ENCODE data around the gene CYBC1. TPM values are rescaled to one million over a fixed set of nuclear protein-coding genes. Genes with fewer than 3 reads are reported as not detected.

CYBC1 gene
- total and polyA plus RNA-seq, 2 of the 4 experiments (the other 2 are of a cell fraction), result 75.1 to 76.7 TPM

DNA sequence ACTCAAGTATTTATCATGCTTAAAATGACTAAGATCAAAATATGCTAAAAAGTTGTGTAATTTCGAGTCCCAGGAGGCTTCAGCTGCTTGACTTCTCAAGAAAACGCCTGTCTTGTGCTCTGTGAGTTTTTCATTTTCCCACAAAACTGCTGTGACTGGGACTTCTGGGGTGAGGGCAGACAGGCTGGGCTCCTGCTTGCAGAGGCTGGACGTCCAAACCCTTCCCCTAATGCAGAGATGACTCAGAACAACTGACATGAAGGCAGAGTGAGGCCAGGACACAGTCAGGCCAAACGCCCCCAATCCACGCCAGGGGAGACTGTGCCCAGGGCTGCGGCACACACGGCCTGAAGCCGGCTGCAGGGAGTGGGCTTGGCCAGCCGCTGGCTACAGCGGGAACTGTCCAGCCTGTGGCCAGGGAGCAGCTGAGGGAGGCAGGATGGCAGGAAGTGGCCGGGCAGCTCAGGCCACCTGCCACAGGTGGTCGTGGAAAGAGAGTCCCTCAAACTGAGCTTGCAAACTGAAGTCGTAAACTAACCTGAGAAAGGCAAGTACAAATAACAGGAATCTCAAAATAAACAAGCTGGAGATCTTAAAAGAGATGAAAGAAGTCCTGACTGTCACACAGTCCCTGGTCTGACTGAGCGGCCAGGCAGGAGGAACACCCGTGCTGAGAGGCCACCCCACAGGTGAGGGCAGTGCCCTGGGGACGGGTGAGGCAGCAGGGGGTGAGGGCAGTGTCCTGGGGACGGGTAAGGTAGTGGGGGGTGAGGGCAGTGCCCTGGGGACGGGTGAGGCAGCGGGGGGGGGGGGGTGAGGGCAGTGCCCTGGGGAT lies 53.7 kb downstream of the CYBC1 start:
- Histone ChIP-seq H3K9me1 (ENCODE audit: insufficient read depth, low read length) (no peaks in the 10 kb centered on the region), H3K4me2 (ENCODE audit: low read depth, low read length) (no peak overlapping the region; the same call in 1 of the 2 replicates), H3K4me1 (ENCODE audit: control insufficient read depth, insufficient read depth, low read length) (peaks cover 12% of the 10 kb centered on the region), H3K56ac (ENCODE audit: extremely low read depth, insufficient read depth, low read length) (no peak overlapping the region), H2BK120ac (ENCODE audit: low read depth, low read length) (no peak overlapping the region), H4K8ac (ENCODE audit: low read depth in 2 of 2, low read length in 2 of 2) (no peak overlapping the region), H3K4ac (ENCODE audit: low read depth, low read length) (no peak overlapping the region), H3K36me3 (ENCODE audit: control insufficient read depth, insufficient read depth, low read length) (peaks cover 7% of the 10 kb centered on the region; the same call in 1 of the 2 replicates), H4K20me1 (ENCODE audit: insufficient read depth, low read length) (peaks cover 7% of the 10 kb centered on the region), H3K18ac (ENCODE audit: low read depth, low read length) (no peak overlapping the region), H3K9ac (ENCODE audit: low read depth, low read length) (no peak overlapping the region), H3K14ac (replicated peaks; ENCODE audit: low read depth, low read length) (no peak overlapping the region), H3K27ac (ENCODE audit: insufficient read depth, low read length) (no peak overlapping the region), H2BK5ac (ENCODE audit: low read depth, low read length, poor library complexity, severe bottlenecking) (no peak overlapping the region), H3K4me3 (ENCODE audit: insufficient read depth, low read depth, low read length) (no peak overlapping the region), H3K79me1 (ENCODE audit: low read depth in 1 of 2, low read length in 2 of 2) (no peaks in the 10 kb centered on the region), H2AK9ac (replicated peaks; ENCODE audit: low read depth, low read length, poor library complexity) (peak overlapping the region; percentile 19), H2AK5ac (ENCODE audit: low read depth, low read length) (peak overlapping the region; percentile 30; the same call in 1 of the 2 replicates), H4K91ac (ENCODE audit: insufficient read depth, low read depth, low read length) (no peak overlapping the region), H2BK15ac (ENCODE audit: low read depth, low read length) (no peak overlapping the region), H2BK20ac (ENCODE audit: low read depth, low read length) (no peak overlapping the region), H3K9me3 (ENCODE audit: control insufficient read depth, insufficient read depth, low read length) (no peaks in the 10 kb centered on the region), H3K27me3 (ENCODE audit: control insufficient read depth, insufficient read depth, low read length) (no peaks in the 10 kb centered on the region), H3K23ac (ENCODE audit: low read depth, low read length) (no peak overlapping the region), H4K5ac (ENCODE audit: low read depth, low read length) (no peak overlapping the region), H2AFZ (replicated peaks; ENCODE audit: low read length, poor library complexity) (no peak overlapping the region)
- POLR2A ChIA-PET (ENCODE audit: unreplicated experiment), result no interaction called here
- WGBS, 2 experiments (ENCODE audit: extremely low coverage in 2 of 2, insufficient read length in 1 of 2), result 70% methylated on average over 7 of the region's 19 CpGs; no CpG with 5 or more reads in 1 of the 2 experiments
- CTCF ChIA-PET, result no interaction called here
- dilution Hi-C loops (cut with HindIII; ENCODE audit: low sequenced_read_pairs, unreplicated experiment), result no loop called here
- no peak for TF ChIP-seq MAFK (IDR thresholded peaks at IDR 0.05; ENCODE audit: low read depth, low read length)
- TF ChIP-seq CHD1 (IDR thresholded peaks at IDR 0.05; ENCODE audit: low read depth, low read length), result no peak
- peak; percentile 72 for TF ChIP-seq CEBPB (IDR thresholded peaks at IDR 0.05; ENCODE audit: low read depth, low read length)
- 0 out of 2 replicates have a peak, but pooled peaks have one; percentile 7 for TF ChIP-seq FOS (IDR thresholded peaks at IDR 0.05; ENCODE audit: low read depth, low read length)
- peak; percentile 90 for DNase-seq
- ATAC-seq (ENCODE audit: low read depth), result peak; percentile 91
- intact Hi-C loops (cut with micrococcal nuclease), result no loop called here
- BruUV-seq (replicated peaks), result no TSS peak
- in situ Hi-C loops (cut with MboI; ENCODE audit: low sequenced_read_pairs), result no loop called here

All from IMR-90 (cell line).